Mucosa of stomach (tissue), 1 donor: ENCODE measurements around the gene C3orf33.

Experiments used
- H3K27me3 ChIP-seq: one replicate; pipeline ENCODE4 v1.7.0; 2013; ENCODE audit warnings: mild to moderate bottlenecking, low read length; ENCODE audit not compliant: control insufficient read depth, insufficient read depth
- H3K36me3 ChIP-seq: one replicate; pipeline ENCODE4 v1.7.0; 2013; ENCODE audit warnings: low read length; ENCODE audit not compliant: control insufficient read depth, insufficient read depth
- H3K4me1 ChIP-seq: one replicate; pipeline ENCODE4 v1.7.0; 2013; ENCODE audit warnings: mild to moderate bottlenecking, low read length; ENCODE audit not compliant: control insufficient read depth, insufficient read depth
- H3K4me3 ChIP-seq: one replicate; pipeline ENCODE4 v1.7.0; 2013; ENCODE audit warnings: low read length
- H3K9ac ChIP-seq: one replicate; pipeline ENCODE4 v1.7.0; 2013; ENCODE audit warnings: mild to moderate bottlenecking, low read length, moderate library complexity
- H3K9me3 ChIP-seq: one replicate; pipeline ENCODE4 v1.7.0; 2013; ENCODE audit warnings: mild to moderate bottlenecking, low read length, moderate library complexity; ENCODE audit not compliant: control insufficient read depth
- donor health status: Pancreatic carcinoma.

Gene C3orf33

DNA sequence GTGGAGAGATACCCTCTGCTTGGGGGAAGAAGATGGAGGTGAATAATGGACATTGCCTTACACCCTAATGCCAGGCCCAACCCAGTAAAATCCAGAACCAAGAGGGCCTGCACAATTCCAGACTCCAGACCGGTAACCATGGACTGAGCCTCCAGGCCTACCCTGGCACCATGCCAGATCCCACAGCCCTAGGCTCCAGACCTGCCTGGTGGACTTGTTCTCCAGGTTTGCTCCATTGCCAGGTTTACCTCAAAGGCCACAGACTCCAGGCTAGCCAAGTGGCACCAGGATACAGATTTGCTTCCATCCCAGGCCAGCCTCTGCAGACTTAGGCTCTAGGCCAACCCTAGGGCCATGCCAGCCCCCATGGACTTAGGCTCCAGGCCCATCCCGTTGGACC is 75.2 kb downstream of the C3orf33 start:
- Histone ChIP-seq H3K9ac (no peak overlapping the region), H3K9me3 (no peaks in the 10 kb centered on the region), H3K4me1 (no peaks in the 10 kb centered on the region), H3K4me3 (no peak overlapping the region), H3K36me3 (no peaks in the 10 kb centered on the region), H3K27me3 (no peaks in the 10 kb centered on the region)

DNA sequence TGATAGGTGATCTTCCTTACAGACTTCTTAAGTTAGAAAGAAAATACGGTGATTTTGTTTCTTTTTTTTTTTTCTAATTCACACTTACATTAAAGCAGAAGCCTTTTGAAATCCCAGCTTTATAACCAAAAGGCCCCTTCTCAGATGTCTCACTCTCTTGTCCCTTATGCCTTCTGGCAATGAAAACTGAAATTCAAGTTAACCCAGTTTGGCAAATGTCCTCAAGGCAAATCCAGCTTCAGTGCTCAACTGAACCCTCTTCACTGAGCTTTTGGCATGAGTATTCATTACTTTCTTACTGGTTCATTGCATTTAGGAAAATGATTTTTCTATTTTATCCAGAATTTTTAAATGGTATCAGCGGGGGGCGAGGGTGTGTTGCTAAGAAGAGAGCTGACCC is 78.2 kb downstream of the C3orf33 start:
- Histone ChIP-seq H3K9ac (no peak overlapping the region), H3K9me3 (no peaks in the 10 kb centered on the region), H3K36me3 (no peaks in the 10 kb centered on the region), H3K4me3 (no peak overlapping the region), H3K27me3 (no peaks in the 10 kb centered on the region), H3K4me1 (no peaks in the 10 kb centered on the region)

DNA sequence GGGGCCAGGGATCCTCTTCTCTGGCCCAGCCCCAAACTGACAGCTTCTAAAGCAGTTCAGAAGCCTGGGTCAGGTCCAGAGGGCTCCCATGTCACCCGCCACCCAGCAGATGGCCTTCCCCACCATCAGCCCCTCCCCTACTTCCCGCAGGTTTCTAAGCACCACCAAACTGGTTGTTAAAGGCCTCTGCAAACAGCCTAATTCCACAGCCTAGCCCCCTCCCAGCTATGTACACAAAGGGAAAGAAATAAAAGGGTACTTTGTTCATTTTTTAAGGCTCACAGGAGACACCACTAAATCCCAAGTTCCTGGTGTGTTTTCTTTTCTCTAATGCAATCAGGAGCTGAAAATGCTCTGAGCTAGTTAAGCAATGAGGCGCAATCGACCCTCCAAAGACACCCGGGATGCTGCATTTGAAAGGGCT is 91.8 kb downstream of the C3orf33 start:
- no peaks in the 10 kb centered on the region for H3K27me3 ChIP-seq
- H3K4me3 ChIP-seq = no peak overlapping the region
- no peaks in the 10 kb centered on the region for H3K36me3 ChIP-seq
- no peak overlapping the region for H3K9ac ChIP-seq
- no peaks in the 10 kb centered on the region for H3K9me3 ChIP-seq
- peaks cover 5% of the 10 kb centered on the region for H3K4me1 ChIP-seq
